ENCODE measurements around the gene PDE1C. TPM values are rescaled to one million over a fixed set of nuclear protein-coding genes. Genes with fewer than 3 reads are reported as not detected.
A peak's percentile ranks its signal among the peaks of the same experiment; 100 is the strongest.

PDE1C gene
- total and polyA plus RNA-seq, 11 donors, result 35.3 to 307 (median 141) TPM

GRCh38 chr7:31748084-31748483 is 322.1 kb downstream of the PDE1C start:
- Histone ChIP-seq H3K27ac (no peak overlapping the region), H3K27me3 (no peaks in the 10 kb centered on the region), H3K4me1 (no peaks in the 10 kb centered on the region), H3K36me3 (peaks cover 0 to 10% (median 0%) of the 10 kb centered on the region in 9 donors), H3K9me3 (no peaks in the 10 kb centered on the region), H3K4me3 (no peak overlapping the region)
- TF ChIP-seq, protein P1, sequence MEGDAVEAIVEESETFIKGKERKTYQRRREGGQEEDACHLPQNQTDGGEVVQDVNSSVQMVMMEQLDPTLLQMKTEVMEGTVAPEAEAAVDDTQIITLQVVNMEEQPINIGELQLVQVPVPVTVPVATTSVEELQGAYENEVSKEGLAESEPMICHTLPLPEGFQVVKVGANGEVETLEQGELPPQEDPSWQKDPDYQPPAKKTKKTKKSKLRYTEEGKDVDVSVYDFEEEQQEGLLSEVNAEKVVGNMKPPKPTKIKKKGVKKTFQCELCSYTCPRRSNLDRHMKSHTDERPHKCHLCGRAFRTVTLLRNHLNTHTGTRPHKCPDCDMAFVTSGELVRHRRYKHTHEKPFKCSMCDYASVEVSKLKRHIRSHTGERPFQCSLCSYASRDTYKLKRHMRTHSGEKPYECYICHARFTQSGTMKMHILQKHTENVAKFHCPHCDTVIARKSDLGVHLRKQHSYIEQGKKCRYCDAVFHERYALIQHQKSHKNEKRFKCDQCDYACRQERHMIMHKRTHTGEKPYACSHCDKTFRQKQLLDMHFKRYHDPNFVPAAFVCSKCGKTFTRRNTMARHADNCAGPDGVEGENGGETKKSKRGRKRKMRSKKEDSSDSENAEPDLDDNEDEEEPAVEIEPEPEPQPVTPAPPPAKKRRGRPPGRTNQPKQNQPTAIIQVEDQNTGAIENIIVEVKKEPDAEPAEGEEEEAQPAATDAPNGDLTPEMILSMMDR (IDR thresholded peaks at IDR 0.05), result no peak
- no peak for TF ChIP-seq POLR2A (IDR thresholded peaks at IDR 0.05)
- intact Hi-C loops (cut with DNase I), result loop anchor here in 9 of 10 donors (5.0 to 10.0 kb wide), 5 partner anchors 597 to 737 kb away; no protein-coding TSS in a partner anchor
- WGBS, 4 donors, result 86 to 95% (median 89%) methylated on average over 1 of the region's 1 CpG
- no peak for DNase-seq
- ATAC-seq, result no peak

DNA sequence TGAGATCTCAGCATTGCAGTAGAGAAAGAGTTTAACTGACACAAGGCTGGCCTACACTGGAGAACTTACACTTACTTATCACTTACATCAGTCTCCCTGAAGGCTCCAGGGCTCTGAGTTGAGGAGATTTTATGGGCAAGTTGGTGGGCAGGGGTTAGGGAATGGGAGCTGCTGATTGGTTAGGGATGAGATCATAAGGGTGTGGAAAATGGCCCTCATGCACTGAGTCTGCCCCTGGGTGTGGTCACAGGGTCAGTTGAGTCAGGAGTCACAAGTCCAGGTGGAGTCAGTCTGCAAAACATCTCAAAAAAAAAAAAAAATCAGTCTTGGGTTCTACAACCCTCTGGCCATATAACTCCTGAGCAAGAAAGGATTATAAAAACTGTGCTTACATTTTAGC is 322.7 kb downstream of the PDE1C start:
- no peaks in the 10 kb centered on the region for H3K9me3 ChIP-seq
- no peak overlapping the region for H3K4me3 ChIP-seq
- H3K27me3 ChIP-seq, result no peaks in the 10 kb centered on the region
- no peak overlapping the region for H3K27ac ChIP-seq
- peaks cover 0 to 5% (median 0%) of the 10 kb centered on the region in 9 donors for H3K36me3 ChIP-seq
- TF ChIP-seq POLR2A (IDR thresholded peaks at IDR 0.05), result no peak
- TF ChIP-seq, protein P1 (IDR thresholded peaks at IDR 0.05), result no peak
- ATAC-seq (peak in 1 of 4 donors; percentile 43), DNase-seq (no peak)
- intact Hi-C loops (cut with DNase I), result loop anchor here in 9 of 10 donors (2.0 to 10.0 kb wide), 6 partner anchors 457 to 737 kb away; no protein-coding TSS in a partner anchor
- no peaks in the 10 kb centered on the region for H3K4me1 ChIP-seq

GRCh38 chr7:31744294-31744874 is 325.8 kb downstream of the PDE1C start:
- H3K4me1 ChIP-seq, result no peaks in the 10 kb centered on the region
- peaks cover 0 to 4% (median 0%) of the 10 kb centered on the region in 9 donors for H3K36me3 ChIP-seq
- TF ChIP-seq, protein P1 (IDR thresholded peaks at IDR 0.05), result peak; percentile 64 to 92 (median 88)
- TF ChIP-seq POLR2A (IDR thresholded peaks at IDR 0.05), result no peak
- DNase-seq, result peak; percentile 18 to 65 (median 54)
- ATAC-seq, result peak in 3 of 4 donors; percentile 59 to 78 (median 67)
- 1 to 6% (median 5%) methylated on average over 4 of the region's 4 CpGs for WGBS, 4 donors
- no peaks in the 10 kb centered on the region for H3K27me3 ChIP-seq
- no peak overlapping the region for H3K4me3 ChIP-seq
- H3K27ac ChIP-seq, result no peak overlapping the region
- intact Hi-C loops (cut with DNase I), result loop anchor here in 9 of 10 donors (1.0 to 10.0 kb wide), 10 partner anchors 302 to 740 kb away; partner anchors contain the start of gene PDE1C (in 1 of the 9)
- no peaks in the 10 kb centered on the region for H3K9me3 ChIP-seq

DNA sequence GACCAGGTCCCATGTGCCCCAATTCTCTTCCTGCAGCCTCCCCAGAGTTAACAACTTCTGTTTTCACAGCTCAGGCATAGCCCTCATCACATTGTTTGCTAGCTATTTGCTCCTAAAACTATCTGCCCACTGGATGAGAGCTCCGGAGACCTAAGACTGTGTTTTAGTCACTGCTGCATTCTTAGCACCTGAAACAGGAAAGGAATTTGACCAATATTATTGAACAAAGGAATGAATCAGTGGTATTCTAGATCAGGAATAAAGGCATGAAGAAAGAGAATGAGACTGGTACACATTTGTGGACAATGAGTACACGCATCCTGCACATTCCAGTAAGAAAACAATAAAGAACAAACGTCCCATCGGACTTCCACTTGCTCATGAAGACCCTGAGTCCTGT is 328.4 kb downstream of the PDE1C start:
- Histone ChIP-seq H3K9me3 (no peaks in the 10 kb centered on the region), H3K4me1 (no peaks in the 10 kb centered on the region)

More for the DNA sequence above, 328.4 kb downstream of the PDE1C start:
- no peak overlapping the region for H3K4me3 ChIP-seq
- ATAC-seq (no peak), DNase-seq (no peak)
- TF ChIP-seq, protein P1 (IDR thresholded peaks at IDR 0.05), result no peak
- TF ChIP-seq POLR2A (IDR thresholded peaks at IDR 0.05), result no peak
- WGBS, 4 donors, result 74 to 86% (median 78%) methylated on average over 4 of the region's 4 CpGs
- no peaks in the 10 kb centered on the region for H3K27me3 ChIP-seq
- intact Hi-C loops (cut with DNase I), result loop anchor here in 7 of 10 donors (5.0 to 10.0 kb wide), 7 partner anchors 300 to 743 kb away; partner anchors contain the start of gene PDE1C (in 1 of the 7)
- H3K36me3 ChIP-seq, result peaks cover 0 to 3% (median 0%) of the 10 kb centered on the region in 9 donors
- no peak overlapping the region for H3K27ac ChIP-seq
